Measurements from ENCODE around the gene DPEP1. TPM values are rescaled to one million over a fixed set of nuclear protein-coding genes. Genes with fewer than 3 reads are reported as not detected.
A peak's percentile ranks its signal among the peaks of the same experiment; 100 is the strongest.

DPEP1 gene
- total and polyA plus RNA-seq, 8 donors, result 109 to 168 (median 125) TPM

DNA sequence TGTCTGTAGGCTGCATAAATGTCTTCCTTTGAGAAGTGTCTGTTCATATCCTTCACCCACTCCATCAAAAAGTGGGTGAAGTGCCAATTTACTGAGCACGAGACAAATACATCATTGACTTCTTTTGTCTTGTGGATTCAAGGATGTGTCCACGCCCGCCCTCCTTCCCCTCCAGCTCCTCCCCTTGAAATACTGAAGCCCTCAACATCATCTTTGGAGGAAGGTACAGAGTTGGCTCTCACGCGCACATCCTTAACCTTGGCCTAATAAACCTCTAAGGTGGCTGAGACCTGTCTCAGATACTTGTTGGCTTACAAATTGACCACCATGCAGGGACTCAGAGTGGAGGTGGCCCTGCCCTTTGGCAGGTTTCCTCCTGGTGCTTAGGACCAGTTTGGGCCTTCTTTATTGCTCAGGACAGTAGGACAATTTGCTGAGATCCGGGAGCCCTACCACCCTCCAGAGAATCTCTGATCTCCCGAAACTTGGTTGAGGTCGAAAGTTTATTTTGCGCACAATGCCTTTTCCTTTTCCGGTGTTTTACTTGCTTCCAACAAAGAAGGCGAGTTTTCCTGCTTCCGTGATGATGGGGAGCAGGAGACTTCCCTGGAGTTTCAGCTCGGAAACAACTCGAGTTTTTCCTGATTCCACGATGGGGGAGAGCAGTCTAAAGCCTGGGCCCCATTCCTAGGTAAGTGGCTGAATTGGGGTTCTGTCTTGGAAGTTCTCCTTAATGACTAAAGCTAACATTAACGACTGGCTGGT lies 58.9 kb downstream of the DPEP1 start:
- H3K9me3 ChIP-seq, result no peaks in the 10 kb centered on the region
- TF ChIP-seq, protein P1, sequence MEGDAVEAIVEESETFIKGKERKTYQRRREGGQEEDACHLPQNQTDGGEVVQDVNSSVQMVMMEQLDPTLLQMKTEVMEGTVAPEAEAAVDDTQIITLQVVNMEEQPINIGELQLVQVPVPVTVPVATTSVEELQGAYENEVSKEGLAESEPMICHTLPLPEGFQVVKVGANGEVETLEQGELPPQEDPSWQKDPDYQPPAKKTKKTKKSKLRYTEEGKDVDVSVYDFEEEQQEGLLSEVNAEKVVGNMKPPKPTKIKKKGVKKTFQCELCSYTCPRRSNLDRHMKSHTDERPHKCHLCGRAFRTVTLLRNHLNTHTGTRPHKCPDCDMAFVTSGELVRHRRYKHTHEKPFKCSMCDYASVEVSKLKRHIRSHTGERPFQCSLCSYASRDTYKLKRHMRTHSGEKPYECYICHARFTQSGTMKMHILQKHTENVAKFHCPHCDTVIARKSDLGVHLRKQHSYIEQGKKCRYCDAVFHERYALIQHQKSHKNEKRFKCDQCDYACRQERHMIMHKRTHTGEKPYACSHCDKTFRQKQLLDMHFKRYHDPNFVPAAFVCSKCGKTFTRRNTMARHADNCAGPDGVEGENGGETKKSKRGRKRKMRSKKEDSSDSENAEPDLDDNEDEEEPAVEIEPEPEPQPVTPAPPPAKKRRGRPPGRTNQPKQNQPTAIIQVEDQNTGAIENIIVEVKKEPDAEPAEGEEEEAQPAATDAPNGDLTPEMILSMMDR (IDR thresholded peaks at IDR 0.05), result no peak
- H3K4me1 ChIP-seq, result no peaks in the 10 kb centered on the region
- no peaks in the 10 kb centered on the region for H3K36me3 ChIP-seq
- no peak overlapping the region for H3K4me3 ChIP-seq
- intact Hi-C loops (cut with DNase I), result no loop called here
- 87 to 90% methylated on average over 16 of the region's 16 CpGs for WGBS, 2 donors
- DNase-seq (peak in 1 of 6 donors; percentile 5), FAIRE-seq (no peak), ATAC-seq (no peak)
- no peak overlapping the region for H3K27ac ChIP-seq
- H3K27me3 ChIP-seq, result no peaks in the 10 kb centered on the region

DNA sequence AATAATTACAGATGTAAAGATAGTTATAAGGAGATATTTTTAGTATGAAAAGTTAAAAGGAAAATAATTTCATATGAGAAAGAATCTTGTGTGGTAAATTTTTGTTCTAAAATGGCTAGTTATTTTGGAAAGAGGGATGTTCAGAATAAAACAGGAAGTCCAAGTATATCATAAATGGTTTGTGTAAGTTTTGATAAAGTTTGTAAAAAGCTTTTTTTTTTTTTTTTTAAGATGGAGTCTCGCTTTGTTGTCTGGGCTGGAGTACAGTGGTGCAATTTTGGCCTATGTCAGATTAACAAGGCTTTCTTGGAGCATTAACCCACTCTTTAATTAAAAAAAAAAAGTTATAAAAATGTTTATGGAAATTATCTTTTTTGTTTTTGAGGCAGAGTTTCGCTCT lies 64.8 kb downstream of the DPEP1 start:
- Histone ChIP-seq H3K4me3 (no peak overlapping the region), H3K36me3 (no peaks in the 10 kb centered on the region), H3K4me1 (no peaks in the 10 kb centered on the region), H3K27me3 (no peaks in the 10 kb centered on the region), H3K27ac (no peak overlapping the region), H3K9me3 (no peaks in the 10 kb centered on the region)
- intact Hi-C loops (cut with DNase I), result no loop called here
- WGBS, 2 donors, result 97 to 98% methylated on average over 2 of the region's 2 CpGs
- TF ChIP-seq, protein P1 (IDR thresholded peaks at IDR 0.05), result no peak
- FAIRE-seq (no peak), ATAC-seq (no peak), DNase-seq (no peak)

DNA sequence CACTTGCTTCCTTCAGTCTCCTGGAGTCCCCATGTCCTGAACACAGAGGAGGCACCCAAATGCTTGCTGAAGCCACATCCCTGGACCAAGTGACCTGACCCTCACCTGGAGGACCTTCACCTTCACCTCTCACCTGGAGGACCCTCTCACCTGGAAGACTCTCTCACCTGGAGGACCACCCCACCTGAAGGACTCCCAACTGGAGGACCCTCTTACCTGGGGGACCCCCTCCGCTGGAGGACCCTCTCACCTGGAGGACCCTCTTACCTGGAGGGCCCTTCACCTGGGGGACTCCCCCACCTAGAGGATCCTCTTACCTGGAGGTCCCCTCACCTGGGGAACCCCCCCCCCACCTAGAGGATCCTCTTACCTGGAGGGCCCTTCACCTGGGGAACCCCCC lies 72.5 kb downstream of the DPEP1 start:
- 75 to 91% methylated on average over 1 of the region's 1 CpG for WGBS, 2 donors
- Histone ChIP-seq H3K36me3 (peaks cover 0 to 7% (median 0%) of the 10 kb centered on the region in 3 donors), H3K27me3 (no peaks in the 10 kb centered on the region), H3K9me3 (no peaks in the 10 kb centered on the region), H3K4me3 (peak overlapping the region in 2 of 4 donors; percentile 90 to 100), H3K27ac (no peak overlapping the region), H3K4me1 (peaks cover 9 to 16% (median 12%) of the 10 kb centered on the region in 3 donors)
- ATAC-seq (no peak), FAIRE-seq (no peak), DNase-seq (peak in 2 of 6 donors; percentile 38 to 68)
- TF ChIP-seq, protein P1 (IDR thresholded peaks at IDR 0.05), result no peak
- intact Hi-C loops (cut with DNase I), result no loop called here

DNA sequence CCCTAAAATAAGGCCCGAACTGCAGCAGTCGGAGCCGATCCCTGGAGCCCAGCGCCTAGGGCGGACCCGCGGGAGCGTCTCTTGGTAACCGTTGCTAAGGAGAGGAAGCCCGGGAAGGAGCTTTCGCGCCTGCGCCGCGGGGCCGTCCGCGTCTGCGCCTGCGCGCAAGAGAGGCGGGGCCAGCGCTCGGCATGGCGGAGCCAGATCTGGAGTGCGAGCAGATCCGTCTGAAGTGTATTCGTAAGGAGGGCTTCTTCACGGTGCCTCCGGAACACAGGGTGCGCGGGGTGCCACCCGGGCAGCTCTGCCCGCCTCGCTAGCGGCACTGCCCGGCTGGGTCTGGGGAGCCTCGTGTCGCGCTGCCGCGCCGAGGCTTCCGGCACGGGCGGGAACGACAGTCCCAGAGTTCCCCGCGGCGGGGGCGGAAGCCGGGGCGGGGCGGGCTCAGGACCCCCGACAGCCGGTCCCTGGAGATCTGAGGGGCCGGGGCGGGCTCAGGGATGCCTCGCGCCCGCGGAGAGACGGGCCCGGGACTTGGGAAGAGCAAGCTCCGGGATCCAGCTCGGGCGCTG lies 73.2 kb downstream of the DPEP1 start, which contains the start of gene CDK10:
TSS of gene CDK10 (plus strand) at position 170 of the 572 bp plus-strand sequence. CDS start at position 192, 22 bp downstream.
- Histone ChIP-seq H3K4me3 (peak within 1 kb of the TSS; percentile 69 to 100 (median 95)), H3K36me3 (peaks cover 0 to 13% (median 6%) of the 10 kb centered on the region in 3 donors), H3K27me3 (no peaks in the 10 kb centered on the region), H3K27ac (peak within 1 kb of the TSS; percentile 78 to 91 (median 86)), H3K4me1 (peaks cover 9 to 16% (median 12%) of the 10 kb centered on the region in 3 donors), H3K9me3 (no peaks in the 10 kb centered on the region)
- ATAC-seq, result peak; percentile 84 to 93 (median 90)
- TF ChIP-seq, protein P1 (IDR thresholded peaks at IDR 0.05), result no peak
- 0 to 1% methylated on average over 54 to 67 of the region's 67 CpGs for WGBS, 2 donors
- peak; percentile 87 to 98 (median 94) for DNase-seq
- FAIRE-seq, result no peak
- intact Hi-C loops (cut with DNase I), result no loop called here

Data from pancreas (tissue), 10 donors.